Endodermal cell (in vitro differentiated cells): Measurements from ENCODE around the gene SCGB1A1. TPM values are rescaled to one million over a fixed set of nuclear protein-coding genes. Genes with fewer than 3 reads are reported as not detected.

Source experiments
- DNase-seq: peaks from one replicate; pipeline ENCODE4 v3.0.0-alpha.2; 2017
- H3K27ac ChIP-seq: 2 replicates; pipeline ENCODE4 v1.5.1; 2013; ENCODE audit warnings: mild to moderate bottlenecking, low read depth, low read length, moderate library complexity
- H3K27me3 ChIP-seq: 2 replicates; pipeline ENCODE4 v1.6.1; 2013; ENCODE audit warnings: mild to moderate bottlenecking, low read length, moderate library complexity; ENCODE audit not compliant: insufficient read depth, control insufficient read depth, poor library complexity, severe bottlenecking
- H3K36me3 ChIP-seq: 2 replicates; pipeline ENCODE4 v1.7.0; 2013; ENCODE audit warnings: mild to moderate bottlenecking, low read length, moderate library complexity; ENCODE audit not compliant: control insufficient read depth, insufficient read depth
- H3K4me1 ChIP-seq: one replicate; pipeline ENCODE4 v1.7.0; 2013; ENCODE audit warnings: low read length; ENCODE audit not compliant: control insufficient read depth, insufficient read depth
- H3K4me3 ChIP-seq: 2 replicates; pipeline ENCODE4 v1.5.1; 2013; ENCODE audit warnings: mild to moderate bottlenecking, low read length, moderate library complexity
- H3K9ac ChIP-seq: 2 replicates; pipeline ENCODE4 v1.6.1; 2013; ENCODE audit warnings: mild to moderate bottlenecking, low read length, moderate library complexity; ENCODE audit not compliant: poor library complexity, severe bottlenecking; ENCODE audit errors: extremely low read depth
- H3K9me3 ChIP-seq: 2 replicates; pipeline ENCODE4 v1.6.1; 2013; ENCODE audit warnings: mild to moderate bottlenecking, low read length, moderate library complexity; ENCODE audit not compliant: control insufficient read depth
- H3K27ac Mint-ChIP-seq: 2 replicates; pipeline ENCODE4 v1.8.0; 2020; ENCODE audit warnings: mixed read lengths
- H3K27me3 Mint-ChIP-seq: 2 replicates; pipeline ENCODE4 v1.8.0; 2021; ENCODE audit warnings: mild to moderate bottlenecking, mixed read lengths; ENCODE audit not compliant: insufficient read depth
- H3K36me3 Mint-ChIP-seq: 2 replicates; pipeline ENCODE4 v1.8.0; 2020; ENCODE audit warnings: low read depth, mixed read lengths
- H3K4me1 Mint-ChIP-seq: 2 replicates; pipeline ENCODE4 v1.8.0; 2020; ENCODE audit warnings: mixed read lengths
- H3K4me3 Mint-ChIP-seq: 2 replicates; pipeline ENCODE4 v1.8.0; 2020; ENCODE audit warnings: mild to moderate bottlenecking, moderate library complexity, mixed read lengths
- H3K9me3 Mint-ChIP-seq: 2 replicates; pipeline ENCODE4 v1.8.0; 2020; ENCODE audit warnings: mild to moderate bottlenecking, mixed read lengths
- WGBS, 2 experiments: methylation state at CpG; one replicate each; pipeline versions ENCODE4 v1.1.5 to v1.1.7; 2013; ENCODE audit warnings: missing lambda C conversion rate in 2 of 2, mixed read lengths in 1 of 2; ENCODE audit not compliant: insufficient coverage in 1 of 2, insufficient read length in 1 of 2; 5-methylcytosine and 5-hydroxymethylcytosine counted together
- total RNA-seq, 2 donors: library from RNA; stranded (reverse); fragmentation: NEBNext Ultra II Directional in 1 of 2; extraction: Animal tissue kit (Norgen Biotek cat#: 25700) in 1 of 2; gene quantifications; 2 replicates in 1 of 2; 3 replicates in 1 of 2; pipeline ENCODE4 v1.2.1, GENCODE V29; 2021
- TF ChIP-seq, protein P1 (sequence below): fragments of 200-600 bp; sonication (generic); conservative IDR thresholded peaks from 2 replicates; pipeline ENCODE4 v1.5.0; 2021; ENCODE audit warnings: antibody characterized with exemption, mild to moderate bottlenecking

Gene SCGB1A1
- total RNA-seq, 2 donors from 2014 or later = not detected

DNA sequence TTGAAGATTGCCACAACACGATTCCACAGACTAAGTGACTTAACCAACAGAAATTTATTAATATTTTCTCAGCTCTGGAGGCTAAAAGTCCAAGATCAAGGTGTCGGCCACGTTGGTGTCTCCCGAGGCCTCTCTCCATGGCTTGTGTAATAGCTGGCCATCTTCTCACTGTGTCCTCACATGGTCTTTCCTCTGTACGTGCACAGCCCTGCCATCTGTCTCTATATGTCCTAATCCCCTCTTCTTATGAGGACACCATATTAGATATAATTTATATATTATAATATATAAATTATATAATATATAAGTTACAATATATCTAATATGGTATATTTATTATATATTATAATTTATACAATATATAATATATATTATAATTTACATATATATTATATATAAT is 25.1 kb upstream of the SCGB1A1 start:
- H3K4me1 ChIP-seq = peaks cover 17% of the 10 kb centered on the region
- 92 to 94% methylated on average over 3 to 5 of the region's 5 CpGs for WGBS, 2 experiments
- no peaks in the 10 kb centered on the region for H3K36me3 ChIP-seq
- H3K27me3 Mint-ChIP-seq = no peaks in the 10 kb centered on the region
- H3K4me1 Mint-ChIP-seq = peaks cover 36% of the 10 kb centered on the region
- H3K4me3 ChIP-seq = no peak overlapping the region
- peaks cover 6% of the 10 kb centered on the region for H3K36me3 Mint-ChIP-seq
- H3K27me3 ChIP-seq = no peaks in the 10 kb centered on the region
- TF ChIP-seq, protein P1, sequence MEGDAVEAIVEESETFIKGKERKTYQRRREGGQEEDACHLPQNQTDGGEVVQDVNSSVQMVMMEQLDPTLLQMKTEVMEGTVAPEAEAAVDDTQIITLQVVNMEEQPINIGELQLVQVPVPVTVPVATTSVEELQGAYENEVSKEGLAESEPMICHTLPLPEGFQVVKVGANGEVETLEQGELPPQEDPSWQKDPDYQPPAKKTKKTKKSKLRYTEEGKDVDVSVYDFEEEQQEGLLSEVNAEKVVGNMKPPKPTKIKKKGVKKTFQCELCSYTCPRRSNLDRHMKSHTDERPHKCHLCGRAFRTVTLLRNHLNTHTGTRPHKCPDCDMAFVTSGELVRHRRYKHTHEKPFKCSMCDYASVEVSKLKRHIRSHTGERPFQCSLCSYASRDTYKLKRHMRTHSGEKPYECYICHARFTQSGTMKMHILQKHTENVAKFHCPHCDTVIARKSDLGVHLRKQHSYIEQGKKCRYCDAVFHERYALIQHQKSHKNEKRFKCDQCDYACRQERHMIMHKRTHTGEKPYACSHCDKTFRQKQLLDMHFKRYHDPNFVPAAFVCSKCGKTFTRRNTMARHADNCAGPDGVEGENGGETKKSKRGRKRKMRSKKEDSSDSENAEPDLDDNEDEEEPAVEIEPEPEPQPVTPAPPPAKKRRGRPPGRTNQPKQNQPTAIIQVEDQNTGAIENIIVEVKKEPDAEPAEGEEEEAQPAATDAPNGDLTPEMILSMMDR = no peak
- no peaks in the 10 kb centered on the region for H3K9me3 Mint-ChIP-seq
- DNase-seq = no peak
- no peaks in the 10 kb centered on the region for H3K9me3 ChIP-seq
- H3K27ac Mint-ChIP-seq = no peak overlapping the region
- H3K27ac ChIP-seq = no peak overlapping the region
- H3K4me3 Mint-ChIP-seq = no peak overlapping the region
- no peak overlapping the region for H3K9ac ChIP-seq

DNA sequence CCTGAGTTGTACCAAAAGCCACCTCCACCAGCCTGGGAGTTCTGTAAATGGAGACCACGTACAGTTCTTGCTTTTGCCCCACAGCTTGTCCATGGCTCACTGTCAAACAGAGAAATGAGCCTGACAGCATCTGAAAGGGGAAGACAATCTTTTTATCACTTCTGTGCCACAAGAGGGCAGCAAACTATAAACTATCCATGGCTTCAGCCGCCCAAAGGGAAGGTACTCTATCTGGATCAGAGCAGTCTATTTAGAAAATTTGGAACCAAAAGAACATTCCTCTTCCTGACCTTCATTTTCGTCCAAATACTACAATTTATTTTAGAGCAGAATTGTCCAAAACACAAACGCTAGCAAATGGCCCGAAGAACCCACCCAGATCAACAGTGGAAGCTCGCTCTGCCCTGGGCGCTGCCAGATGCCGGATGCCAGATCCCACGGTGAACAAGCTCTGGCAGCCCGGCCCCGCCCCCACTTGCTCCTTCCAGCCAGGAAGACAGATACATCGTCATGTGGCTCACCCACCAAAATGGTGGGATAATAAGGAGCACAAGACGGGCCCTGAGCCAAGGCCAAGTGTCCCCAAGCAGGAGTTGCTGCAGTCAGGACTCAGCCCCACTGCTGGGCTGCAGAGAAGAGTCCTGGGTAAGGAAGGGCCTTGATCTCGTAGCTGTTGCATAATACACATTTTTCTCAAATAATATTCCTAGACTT is 23.9 kb upstream of the SCGB1A1 start:
- peak overlapping the region; percentile 16 for H3K4me3 Mint-ChIP-seq
- no peak overlapping the region for H3K4me3 ChIP-seq
- H3K27ac ChIP-seq = no peak overlapping the region
- 14 to 36% methylated on average over 9 to 14 of the region's 14 CpGs for WGBS, 2 experiments
- H3K27me3 Mint-ChIP-seq = no peaks in the 10 kb centered on the region
- no peaks in the 10 kb centered on the region for H3K36me3 ChIP-seq
- no peaks in the 10 kb centered on the region for H3K9me3 ChIP-seq
- peaks cover 38% of the 10 kb centered on the region for H3K4me1 Mint-ChIP-seq
- H3K4me1 ChIP-seq = peaks cover 17% of the 10 kb centered on the region
- H3K27ac Mint-ChIP-seq = no peak overlapping the region
- H3K36me3 Mint-ChIP-seq = peaks cover 6% of the 10 kb centered on the region
- TF ChIP-seq, protein P1 = peak; percentile 87
- no peak overlapping the region for H3K9ac ChIP-seq
- no peaks in the 10 kb centered on the region for H3K27me3 ChIP-seq
- DNase-seq = peak; percentile 91
- H3K9me3 Mint-ChIP-seq = no peaks in the 10 kb centered on the region

DNA sequence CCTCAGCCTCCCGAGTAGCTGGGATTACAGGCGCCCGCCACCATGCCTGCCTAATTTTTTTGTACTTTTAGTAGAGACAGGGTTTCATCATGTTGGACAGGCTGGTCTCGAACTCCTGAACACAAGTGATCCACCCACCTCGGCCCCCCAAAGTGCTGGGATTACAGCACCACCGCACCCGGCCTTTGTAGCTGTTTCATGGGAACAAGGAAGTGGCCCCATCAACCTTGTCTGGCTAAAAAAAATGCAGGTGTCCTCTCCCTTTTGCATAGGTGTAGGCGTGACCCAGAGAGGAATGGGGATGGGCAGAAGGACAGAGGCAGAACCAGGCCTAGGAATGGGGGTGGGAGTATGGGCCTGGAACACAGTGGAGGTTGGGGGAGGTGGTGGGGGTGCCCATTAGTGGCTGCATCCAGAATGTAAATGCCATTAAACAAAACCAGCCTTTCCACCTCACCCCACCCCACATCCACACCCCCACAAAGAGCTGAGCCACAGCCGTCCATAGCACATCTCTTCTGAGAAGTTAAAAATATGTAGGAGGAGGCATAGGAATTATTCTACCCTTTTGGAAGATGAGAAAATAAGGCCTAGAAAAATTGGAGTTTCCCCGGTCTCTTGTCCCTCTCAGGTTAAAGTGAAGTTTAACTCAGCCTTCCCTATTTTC is 22.8 kb upstream of the SCGB1A1 start:
- WGBS, 2 experiments = 92 to 93% methylated on average over 7 to 10 of the region's 10 CpGs
- no peak overlapping the region for H3K27ac Mint-ChIP-seq
- H3K27ac ChIP-seq = no peak overlapping the region

More for the DNA sequence above, 22.8 kb upstream of the SCGB1A1 start:
- Mint-ChIP-seq H3K27me3 (no peaks in the 10 kb centered on the region), H3K36me3 (peaks cover 6% of the 10 kb centered on the region), H3K4me3 (no peak overlapping the region), H3K4me1 (peaks cover 34% of the 10 kb centered on the region), H3K9me3 (no peaks in the 10 kb centered on the region)
- no peak for DNase-seq
- Histone ChIP-seq H3K9me3 (no peaks in the 10 kb centered on the region), H3K36me3 (no peaks in the 10 kb centered on the region), H3K4me1 (peaks cover 17% of the 10 kb centered on the region), H3K27me3 (no peaks in the 10 kb centered on the region), H3K4me3 (no peak overlapping the region), H3K9ac (no peak overlapping the region)
- TF ChIP-seq, protein P1 = no peak
